NCI-H2029 (cell line): ENCODE data around the gene HOXC5.

Experiments
- DNase-seq: peaks from one replicate; lab custom pipeline; 2025; lab: John Stamatoyannopoulos, UW

The HOXC5 gene

DNA sequence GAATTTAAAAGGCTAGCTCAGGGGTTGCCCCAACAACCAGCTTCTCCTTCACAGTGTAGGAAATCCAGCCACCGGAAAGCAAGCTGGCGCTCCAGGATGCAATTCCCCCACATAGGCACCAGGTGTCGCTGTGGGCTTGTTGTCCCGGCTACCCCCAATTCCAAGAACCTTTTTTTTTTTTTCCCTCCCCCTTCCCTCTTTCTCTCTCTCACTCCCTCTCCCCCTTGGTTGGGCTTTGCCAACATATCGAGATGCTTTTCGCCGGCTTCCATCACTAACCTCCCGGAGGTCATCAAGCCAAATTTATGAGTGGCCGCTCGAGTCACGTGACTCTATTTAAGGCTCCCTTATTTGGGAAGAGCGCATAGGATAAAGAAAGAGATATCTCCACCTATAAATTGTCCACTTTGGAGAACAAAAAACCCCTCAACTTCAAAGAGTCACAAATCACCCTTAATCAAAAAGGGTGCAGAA is at the start of gene HOXC5:
Gene HOXC5, plus strand, starts transcription at position 424 of the 474 bp plus-strand sequence. CDS start 73 bp downstream, outside the sequence.
- DNase-seq, result peak; percentile 22

DNA sequence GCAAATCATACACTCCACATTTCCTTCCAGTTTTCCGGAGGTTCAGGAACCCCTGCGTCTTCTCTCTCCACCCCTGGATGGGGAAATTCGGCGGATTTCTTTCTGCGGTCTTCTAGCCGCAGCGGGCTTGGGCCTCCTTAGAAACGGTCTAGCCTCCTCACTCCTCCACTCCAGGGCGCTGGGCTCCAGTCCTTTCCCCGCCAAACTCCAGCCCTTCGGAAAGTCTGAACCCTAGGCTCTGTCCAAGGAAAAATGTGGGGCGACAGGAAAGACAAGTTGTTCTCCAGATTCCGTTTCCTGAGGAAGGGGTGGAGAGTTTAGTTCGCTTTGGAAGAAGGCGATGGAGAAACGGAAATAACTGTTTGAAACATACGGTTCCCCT is 49.3 kb upstream of the HOXC5 start:
- no peak for DNase-seq

DNA sequence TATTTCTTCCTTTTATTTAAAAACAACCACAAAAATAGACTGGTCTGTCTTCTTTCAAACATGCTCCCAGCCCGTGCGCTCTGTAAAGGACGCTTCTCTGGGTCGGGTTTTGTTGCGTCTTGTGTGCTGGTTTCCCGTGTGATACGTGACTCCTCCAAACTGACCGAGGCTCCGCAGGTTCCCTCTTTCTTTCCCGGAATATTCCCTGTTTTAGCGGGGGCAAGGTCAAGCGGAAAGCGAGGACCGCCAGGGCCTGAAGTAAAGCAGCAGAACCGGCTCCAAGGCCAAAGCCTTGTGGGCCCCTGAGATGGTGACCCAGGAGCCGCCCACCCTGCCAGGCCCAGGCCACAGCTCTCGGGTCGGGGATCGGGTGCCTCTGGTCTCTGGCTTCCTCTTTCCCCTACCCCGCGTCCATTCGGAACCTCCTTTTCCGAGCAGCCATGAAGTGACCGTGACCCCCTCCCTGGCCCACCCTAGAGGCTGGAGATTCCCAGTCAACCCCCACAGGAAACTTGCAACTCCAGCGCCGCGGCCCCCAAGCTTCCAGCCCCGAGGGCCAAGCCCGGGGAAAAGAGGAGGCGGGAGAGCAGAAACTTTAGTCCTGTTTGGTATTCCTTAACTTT is 48.8 kb upstream of the HOXC5 start:
- no peak for DNase-seq

DNA sequence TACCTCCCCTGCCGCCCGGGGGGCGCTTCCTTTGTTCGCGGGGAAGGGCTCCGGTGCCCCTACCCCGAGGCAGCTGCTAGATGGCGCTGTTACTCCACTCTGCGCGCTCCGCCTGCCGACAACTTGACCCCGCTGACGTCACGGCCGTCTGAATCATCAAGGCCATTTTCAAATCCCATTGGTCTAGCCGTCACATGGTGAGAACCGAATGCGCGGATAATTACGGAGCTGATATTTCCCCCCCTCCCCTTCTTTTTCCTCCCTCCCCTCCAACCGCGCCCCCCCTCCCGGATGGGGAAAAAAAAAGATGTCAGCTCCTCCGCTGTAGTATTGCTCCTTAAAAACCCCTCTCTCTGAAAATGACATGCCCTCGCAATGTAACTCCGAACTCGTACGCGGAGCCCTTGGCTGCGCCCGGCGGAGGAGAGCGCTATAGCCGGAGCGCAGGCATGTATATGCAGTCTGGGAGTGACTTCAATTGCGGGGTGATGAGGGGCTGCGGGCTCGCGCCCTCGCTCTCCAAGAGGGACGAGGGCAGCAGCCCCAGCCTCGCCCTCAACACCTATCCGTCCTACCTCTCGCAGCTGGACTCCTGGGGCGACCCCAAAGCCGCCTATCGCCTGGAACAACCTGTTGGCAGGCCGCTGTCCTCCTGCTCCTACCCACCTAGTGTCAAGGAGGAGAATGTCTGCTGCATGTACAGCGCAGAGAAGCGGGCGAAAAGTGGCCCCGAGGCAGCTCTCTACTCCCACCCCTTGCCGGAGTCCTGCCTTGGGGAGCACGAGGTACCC is 47.8 kb upstream of the HOXC5 start, which contains the start of gene HOXC10:
Gene HOXC10, plus strand, starts transcription at position 246 of the 791 bp plus-strand sequence. Its CDS starts 114 bp downstream, at position 360.
- peak; percentile 50 for DNase-seq

DNA sequence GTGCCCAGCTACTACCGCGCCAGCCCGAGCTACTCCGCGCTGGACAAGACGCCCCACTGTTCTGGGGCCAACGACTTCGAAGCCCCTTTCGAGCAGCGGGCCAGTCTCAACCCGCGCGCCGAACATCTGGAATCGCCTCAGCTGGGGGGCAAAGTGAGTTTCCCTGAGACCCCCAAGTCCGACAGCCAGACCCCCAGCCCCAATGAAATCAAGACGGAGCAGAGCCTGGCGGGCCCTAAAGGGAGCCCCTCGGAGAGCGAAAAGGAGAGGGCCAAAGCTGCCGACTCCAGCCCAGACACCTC is 47.2 kb upstream of the HOXC5 start:
- no peak for DNase-seq

DNA sequence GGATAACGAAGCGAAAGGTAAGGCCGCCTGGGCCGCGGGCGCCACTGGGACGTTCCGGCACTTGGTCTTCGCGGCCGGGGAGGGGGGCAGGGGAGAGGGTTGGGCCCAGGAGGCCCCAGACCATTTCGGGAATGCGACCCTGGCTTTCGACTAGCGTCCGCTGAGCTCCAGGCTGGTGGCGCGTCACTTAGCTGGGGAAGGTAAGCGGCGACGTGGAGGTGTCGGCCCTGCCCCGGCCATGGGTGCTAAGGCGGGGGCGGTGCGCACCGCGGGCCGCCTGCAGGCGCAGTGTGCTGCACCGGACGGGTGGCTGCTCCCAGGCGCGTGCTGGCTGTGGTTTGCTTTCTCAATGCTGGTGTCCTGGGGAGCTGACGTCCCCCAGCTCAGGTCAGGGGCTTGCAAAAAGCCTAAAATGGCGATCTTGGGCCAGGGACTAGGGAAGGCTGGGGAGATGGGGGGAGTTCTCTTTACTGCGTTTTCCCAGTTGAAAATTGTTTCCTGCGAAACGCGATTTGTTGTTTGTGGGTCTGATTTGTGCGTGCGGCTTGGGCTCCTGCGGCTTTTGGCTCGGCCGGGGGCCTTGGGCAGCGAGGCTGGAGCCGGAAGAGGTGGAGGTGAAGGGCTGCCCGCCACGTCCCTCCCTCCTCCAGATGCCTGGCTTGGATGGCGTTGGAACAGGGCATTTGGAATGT is 46.7 kb upstream of the HOXC5 start:
- DNase-seq, result no peak

DNA sequence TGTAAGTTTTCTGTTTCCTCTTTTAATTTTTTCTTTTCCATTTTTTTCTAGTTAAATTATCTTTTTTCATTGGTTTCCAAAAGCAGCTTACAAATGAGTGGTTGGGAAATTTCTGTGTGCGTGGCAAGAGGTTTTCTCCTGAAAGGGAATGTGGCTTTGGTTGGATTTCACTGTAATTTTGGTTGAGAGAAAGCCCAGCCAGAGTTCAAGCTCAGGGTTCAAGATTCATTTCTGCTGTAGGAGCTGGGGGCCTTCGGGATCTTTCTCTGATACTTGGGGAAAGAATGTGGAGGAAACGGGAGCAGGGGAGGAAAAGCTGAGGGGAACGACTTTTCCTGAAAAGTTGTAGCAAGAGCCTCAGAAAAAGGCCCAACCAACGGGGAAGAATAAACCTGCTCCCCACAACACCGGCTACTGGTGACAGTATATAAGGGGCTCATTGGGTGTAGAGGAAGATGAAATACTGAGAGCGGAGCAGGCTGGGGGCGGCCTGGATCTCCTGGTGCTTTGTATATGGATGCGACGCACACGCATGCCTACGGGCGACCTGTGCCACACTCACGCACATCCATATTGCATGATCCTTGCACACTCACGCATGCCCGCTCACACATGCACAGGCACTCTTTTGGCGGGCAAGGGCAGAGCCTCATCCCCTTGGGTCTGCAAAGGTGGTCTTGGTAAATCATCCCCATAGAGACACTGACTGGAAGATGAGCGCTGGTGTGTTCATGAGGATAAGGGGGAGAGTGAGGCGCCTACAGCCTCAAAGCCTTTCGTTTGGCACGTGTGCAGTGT is 46.0 kb upstream of the HOXC5 start:
- DNase-seq, result no peak

DNA sequence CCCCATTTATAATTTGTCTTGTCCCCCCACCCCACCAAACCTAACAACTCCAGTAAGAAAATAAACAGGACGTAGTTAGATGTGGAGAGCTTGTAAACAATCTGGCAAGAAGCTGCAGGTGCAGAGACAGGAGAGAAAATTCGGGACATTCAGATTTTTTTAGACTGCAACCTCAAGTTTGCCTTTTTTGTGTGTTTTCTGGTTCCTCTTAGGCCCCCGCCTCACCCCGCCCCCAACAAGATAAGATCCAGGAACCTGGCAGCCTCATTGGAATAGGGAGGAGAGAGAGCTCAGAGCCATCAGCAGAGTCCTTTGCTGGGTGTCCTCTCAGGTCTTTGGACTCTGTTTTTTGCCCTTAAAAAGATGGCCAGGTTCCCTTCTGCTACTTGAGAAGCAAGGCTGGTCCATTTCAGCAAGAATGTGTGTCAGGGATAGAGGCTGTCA is 45.0 kb upstream of the HOXC5 start:
- no peak for DNase-seq

DNA sequence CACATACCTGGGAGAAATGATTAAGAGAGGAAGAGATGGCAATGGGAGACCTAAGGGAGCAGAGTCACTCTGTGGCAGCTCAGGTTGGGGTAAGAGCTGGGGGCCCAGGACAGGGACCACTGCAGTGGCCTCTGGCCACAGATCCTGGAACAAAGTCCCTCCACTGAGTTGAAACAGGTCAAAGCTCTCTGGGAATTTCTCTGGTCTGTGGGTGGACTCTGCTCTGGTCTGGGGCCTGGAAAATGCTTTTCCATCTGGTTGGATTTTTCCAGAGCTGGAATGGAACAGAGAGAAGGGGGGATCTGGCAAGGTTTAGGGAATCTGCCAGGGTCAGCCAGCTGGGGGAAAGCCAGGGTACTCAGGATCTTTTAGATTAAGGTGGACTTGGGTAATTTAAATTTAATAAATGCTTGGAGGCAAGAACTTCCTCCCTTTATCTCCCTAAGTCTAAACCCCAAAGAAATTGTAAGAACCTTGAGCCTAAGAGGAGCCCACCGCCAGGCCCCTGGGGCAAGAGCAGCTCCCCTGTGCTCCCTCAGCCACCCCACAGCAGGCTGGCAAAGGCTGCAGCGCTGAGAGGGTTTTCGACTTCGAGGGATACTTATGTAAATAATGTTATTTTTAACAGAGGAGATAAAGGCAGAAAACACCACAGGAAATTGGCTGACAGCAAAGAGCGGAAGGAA is 44.2 kb upstream of the HOXC5 start:
- no peak for DNase-seq

DNA sequence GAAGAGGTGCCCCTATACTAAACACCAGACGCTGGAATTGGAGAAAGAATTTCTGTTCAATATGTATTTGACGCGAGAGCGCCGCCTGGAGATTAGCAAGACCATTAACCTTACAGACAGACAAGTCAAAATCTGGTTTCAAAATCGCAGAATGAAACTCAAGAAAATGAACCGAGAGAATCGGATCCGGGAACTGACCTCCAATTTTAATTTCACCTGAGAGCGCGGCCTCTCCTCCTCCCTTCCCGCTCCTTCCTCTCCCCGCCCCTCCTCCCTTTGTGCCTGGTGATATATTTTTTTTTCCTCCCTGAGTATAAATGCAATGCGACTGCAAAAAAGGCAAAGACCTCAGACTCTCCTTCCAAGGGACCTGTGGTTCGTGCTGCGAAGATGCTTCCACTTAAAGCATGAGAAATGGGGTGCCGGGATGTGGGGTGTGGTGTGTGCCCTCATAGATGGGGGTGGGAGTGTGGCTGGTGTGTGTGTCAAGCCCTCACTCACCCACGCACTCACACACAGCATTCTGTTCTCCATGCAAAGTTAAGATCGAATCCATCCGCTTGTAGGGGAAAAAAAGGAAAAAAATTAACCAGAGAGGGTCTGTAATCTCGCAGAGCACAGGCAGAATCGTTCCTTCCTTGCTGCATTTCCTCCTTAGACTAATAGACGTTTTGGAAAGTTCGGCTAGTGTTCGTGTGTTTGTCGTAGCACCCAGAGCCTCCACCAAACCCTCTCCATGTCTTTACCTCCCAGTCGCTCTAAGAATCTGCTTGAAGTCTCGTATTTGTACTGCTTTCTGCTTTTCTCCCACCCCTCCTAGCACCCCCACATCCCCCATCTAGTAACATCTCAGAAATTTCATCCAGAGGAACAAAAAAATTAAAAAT is 43.4 kb upstream of the HOXC5 start:
- no peak for DNase-seq

DNA sequence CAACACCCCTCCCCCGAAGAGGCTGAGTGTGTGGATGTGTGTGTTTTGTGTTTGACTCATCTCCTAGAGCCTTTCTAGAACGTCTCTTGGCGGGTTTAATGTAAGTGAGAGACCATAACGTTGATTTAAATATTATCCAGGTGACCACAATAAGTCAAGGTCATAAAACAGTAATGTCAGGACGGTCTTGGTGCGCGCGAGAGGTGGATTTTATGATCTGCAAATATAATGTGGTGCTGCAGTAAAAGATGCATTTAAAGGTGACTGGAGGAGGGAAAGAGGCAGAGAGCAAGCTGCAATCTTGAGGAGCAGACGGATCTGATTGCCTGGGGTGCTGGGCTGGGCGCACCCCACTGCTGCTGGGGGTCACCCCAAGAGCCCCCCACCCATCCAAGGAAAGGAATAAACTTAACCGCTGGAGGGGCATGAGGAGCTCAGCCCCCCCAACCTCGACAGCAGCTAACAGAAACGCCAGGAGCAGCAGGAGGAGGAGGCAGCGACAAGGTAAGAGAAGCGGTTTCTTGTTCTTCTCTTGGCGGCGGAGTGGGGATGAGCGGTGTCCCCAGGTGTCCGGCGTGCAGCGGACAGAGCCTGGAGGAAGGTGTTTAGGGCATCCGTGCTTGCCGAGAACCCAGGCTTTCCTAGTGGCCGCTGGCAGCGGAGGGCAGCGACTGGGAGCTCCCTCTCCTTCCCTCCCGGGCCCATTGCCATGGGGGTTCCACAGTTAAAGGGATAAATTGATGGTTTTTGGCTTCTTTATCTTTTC is 42.4 kb upstream of the HOXC5 start:
- no peak for DNase-seq

DNA sequence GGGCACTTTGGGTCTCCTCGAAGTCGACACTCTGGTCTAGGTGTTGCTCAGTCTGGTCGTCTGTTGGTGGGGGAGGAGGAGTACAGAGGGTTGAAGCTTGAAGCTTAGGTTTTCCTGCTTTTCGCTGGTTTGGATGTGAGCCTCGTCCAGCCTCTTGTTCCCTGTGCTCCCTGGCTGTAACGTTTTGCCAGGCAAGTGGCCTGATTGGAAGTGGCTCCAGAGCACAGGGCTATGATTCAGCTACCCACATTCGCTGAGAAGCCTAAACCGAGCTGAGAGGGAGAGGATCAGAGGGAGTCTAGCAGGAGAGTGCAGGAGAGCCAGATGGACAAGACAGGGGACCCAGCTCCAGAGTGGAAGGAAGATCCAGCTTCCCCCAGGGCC is 41.8 kb upstream of the HOXC5 start:
- no peak for DNase-seq

DNA sequence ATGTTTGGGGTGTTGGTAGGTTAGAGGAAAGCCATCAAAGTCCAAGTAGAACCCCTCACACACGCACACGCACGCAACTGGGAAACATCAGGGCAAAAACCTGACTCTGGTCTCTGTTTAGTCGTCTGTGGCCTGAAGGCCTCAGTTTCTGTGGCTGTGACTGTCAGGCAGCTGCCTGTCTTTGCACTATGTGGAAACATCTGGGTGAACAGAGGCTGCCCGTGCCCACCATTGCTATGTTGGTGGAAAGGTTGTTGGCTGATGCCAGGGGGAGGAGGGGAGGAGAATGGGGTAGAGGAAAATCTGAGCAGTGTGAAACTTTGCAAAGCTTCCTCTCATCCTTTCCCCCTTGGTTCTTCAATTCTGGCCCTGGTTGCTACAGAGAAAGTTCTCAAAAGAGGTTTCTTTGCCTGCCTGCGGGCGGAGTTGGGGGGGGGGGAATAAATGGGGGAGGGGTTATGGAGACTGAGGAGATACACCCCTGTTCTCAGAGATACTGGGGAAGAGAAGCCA is 40.4 kb upstream of the HOXC5 start:
- DNase-seq, result no peak

DNA sequence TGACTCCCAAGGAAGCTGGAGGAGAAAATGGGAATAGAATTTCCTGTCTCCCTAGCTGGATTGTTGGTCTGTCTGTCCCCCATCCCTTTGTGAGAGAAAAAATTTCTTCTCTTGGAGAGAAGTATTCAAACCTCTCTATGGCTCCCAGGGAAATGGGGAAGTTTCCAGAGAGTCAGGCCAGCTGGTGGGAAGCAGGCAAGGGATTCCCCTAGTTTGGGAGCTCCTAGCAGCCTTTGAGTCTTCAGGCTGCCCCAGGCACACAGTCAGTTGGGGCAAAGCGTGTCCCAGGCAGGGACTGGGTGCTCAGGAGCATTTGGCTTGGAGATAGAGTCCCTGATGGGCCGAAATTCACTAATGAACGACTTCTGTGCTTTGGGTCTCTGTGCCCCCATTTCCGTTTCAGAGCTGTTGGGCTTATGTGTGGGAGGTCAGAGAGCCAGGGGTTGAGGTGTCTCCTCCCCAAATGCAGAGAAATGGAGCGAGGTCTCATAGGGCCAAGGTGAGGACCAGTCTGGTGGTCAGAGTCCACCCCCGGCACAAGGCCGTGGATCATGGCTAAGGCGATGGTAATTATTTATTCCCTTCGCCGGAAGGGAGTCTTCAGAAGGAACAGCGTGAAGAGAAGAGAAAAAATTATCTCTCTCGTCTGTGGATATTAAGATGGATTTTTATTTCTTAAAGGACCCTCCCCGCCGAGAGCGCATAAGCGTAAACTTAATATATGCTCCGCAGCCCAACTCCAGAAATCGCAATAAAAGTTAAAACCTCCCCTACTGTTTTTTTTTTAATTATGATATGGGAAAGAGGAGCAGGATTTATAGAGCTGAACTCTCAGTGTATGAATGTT is 39.5 kb upstream of the HOXC5 start:
- DNase-seq, result no peak

DNA sequence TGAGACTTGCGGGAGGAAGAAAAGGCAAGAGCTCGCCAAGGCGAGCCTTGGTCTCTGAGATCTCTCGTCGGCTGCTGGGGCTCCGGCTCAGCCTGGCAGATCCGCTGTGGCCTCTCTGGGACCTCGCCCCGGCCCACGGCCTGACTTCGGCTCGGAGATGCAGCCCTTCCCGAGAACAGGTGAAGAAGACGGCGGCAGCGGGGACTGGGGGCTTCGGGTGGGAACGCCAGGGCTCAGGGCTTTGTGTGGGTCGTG is 38.9 kb upstream of the HOXC5 start:
- DNase-seq, result no peak

DNA sequence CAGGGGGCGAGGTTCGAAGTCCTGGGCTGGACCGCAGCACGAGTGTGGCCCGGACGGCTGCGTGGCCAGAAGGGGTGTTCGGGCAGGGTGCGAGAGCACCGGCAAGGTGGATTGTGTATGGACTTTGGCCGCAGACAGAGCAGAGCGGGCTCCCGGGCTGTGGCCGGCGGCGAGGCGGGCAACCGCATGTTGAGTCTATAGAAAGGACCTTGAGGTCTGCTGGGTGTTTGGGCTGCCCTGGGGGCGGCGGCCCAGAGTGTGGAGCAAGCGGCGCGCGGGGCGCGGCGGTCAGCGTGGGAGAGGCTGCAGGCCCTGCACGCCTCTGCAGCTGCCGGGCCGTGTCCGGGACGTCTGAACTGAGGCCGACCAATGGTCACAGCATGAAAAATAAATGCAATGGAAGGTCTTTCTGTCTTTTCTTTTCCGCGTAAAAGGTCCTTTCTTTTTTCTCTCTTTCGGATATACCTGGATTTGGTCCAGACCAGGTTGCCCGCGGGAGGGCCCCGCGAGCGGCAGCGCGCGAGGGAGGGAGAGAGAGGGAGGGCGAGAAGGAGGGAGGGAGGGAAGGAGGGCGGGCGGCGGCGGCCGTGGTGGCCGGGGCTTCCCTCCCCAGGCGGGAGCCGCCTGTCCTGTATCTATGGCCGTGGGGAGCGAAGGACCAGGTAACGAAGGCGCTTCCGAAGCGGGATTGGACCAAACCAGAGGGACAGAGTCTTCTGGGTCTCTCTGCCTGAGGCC is 38.4 kb upstream of the HOXC5 start:
- DNase-seq, result no peak

DNA sequence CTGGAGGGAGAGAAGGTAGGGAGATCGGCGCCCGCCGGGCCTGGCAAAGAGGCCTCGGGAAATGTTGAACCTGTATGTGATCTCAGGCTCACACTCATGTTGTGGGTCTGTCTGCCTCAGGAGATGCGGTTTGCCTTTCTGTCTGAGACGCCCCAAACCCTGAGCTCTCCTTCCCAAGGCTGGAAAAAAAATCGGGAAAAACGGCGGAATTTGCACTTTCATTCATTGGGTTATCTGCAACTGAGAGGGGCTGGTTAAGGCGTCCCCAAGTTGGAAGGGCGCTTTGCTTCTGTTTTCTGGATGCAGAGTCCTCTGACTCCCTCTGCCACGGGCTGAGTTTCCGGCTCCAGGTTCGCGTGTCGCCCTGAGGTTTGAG is 37.9 kb upstream of the HOXC5 start:
- DNase-seq, result no peak
